ENCODE results near the gene INF2. TPM values are rescaled to one million over a fixed set of nuclear protein-coding genes. Genes with fewer than 3 reads are reported as not detected.
A peak's percentile ranks its signal among the peaks of the same experiment; 100 is the strongest.

Gene INF2
- total RNA-seq, 4 donors from 2014 or later = 50.9 to 104 (median 87.5) TPM

- DNase-seq (ENCODE audit: low spot score) (no peak), ATAC-seq (ENCODE audit: low FRiP score) (no peak)
- TF ChIP-seq, protein P1, sequence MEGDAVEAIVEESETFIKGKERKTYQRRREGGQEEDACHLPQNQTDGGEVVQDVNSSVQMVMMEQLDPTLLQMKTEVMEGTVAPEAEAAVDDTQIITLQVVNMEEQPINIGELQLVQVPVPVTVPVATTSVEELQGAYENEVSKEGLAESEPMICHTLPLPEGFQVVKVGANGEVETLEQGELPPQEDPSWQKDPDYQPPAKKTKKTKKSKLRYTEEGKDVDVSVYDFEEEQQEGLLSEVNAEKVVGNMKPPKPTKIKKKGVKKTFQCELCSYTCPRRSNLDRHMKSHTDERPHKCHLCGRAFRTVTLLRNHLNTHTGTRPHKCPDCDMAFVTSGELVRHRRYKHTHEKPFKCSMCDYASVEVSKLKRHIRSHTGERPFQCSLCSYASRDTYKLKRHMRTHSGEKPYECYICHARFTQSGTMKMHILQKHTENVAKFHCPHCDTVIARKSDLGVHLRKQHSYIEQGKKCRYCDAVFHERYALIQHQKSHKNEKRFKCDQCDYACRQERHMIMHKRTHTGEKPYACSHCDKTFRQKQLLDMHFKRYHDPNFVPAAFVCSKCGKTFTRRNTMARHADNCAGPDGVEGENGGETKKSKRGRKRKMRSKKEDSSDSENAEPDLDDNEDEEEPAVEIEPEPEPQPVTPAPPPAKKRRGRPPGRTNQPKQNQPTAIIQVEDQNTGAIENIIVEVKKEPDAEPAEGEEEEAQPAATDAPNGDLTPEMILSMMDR (IDR thresholded peaks at IDR 0.05) = no peak
These were observed 5.0 kb upstream of the INF2 start for GRCh38 chr14:104684449-104684821.

DNA sequence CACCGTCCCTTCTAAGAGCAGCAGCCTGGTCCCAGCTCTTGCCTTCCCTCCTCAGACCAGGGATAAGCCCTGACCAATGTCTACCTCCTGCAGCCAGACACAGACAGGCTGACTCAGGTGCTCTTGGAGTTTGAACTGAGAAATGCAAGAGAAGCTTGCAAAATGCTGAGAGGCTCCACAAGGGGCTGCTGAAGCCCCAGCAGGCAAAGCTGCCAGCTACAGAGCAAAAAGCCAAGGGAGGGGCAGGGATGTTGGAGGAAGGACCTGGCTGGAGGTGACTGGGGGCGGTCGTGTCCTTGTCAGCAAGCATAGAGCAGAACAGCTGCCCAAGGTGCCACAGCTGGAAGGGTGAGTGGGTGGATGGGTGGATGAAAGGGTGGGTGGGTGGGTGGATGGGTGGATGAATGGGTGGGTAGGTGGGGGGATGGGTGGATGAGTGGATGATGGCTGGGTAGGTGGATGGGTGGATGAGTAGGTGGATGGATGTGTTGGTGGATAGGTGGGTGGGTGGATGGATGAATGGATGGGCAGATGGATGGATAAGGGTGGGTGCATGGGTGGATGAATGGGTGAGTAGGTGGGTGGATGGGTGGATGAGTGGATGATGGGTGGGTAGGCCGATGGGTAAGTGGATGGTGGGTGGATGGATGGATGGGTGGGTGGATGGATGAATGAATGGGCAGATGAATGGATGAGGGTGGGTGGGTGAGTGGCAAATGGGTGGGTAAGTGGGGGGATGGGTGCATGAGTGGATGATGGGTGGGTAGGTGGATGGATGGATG is 4.0 kb upstream of the INF2 start:
- no peak for DNase-seq (ENCODE audit: low spot score)
- TF ChIP-seq, protein P1 (IDR thresholded peaks at IDR 0.05) = no peak
- ATAC-seq (ENCODE audit: low FRiP score) = no peak

GRCh38 chr14:104685998-104686610 is 3.3 kb upstream of the INF2 start:
- ATAC-seq (ENCODE audit: low FRiP score) = no peak
- TF ChIP-seq, protein P1 (IDR thresholded peaks at IDR 0.05) = no peak
- DNase-seq (ENCODE audit: low spot score) = no peak

DNA sequence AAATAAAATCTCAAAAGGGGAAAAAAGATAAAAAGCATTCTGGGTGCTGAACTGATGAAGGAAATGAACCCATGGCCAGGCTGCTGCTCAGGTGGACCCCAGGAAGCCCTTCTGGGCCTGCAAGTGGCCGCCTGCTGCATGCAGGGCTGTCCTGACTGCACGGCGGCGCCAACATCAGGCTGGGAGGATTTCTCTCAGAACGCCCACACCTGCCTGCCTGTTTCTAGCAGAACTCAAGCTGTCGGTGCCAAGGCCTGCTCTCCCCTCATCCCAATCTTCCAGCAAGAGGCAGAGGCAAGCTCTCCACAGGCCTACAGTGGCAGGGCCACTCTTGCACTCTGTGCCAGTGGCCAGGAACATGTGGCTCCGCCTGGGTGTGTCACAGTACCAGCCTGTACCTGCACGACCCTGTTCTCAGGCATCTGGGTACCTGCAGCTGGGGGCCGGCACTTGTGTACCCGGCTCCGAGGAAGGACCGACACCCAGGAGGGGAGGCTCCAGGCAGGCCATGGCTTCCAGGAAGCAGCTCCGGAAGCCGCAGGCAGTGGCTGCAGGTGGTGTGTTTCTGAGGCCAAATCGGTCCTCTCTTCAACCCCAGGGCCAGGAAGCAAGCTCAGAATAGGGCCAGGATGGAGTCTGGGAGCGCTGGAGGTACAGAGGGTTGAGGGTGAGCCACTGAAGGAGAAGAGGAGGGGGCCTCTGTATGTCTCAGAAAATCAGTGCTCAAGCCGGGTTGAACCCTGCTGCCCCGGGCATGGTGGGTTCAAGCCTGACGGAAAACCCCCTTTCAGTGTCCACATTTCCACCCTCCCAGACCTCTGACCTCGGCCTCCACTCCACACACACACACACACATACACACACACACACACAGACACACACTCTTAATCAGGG is 2.5 kb upstream of the INF2 start:
- TF ChIP-seq, protein P1 (IDR thresholded peaks at IDR 0.05) = no peak
- DNase-seq (ENCODE audit: low spot score) (no peak), ATAC-seq (ENCODE audit: low FRiP score) (no peak)

GRCh38 chr14:104687601-104688504 is 1.6 kb upstream of the INF2 start:
- DNase-seq (ENCODE audit: low spot score) (no peak), ATAC-seq (ENCODE audit: low FRiP score) (peak; percentile 67)
- TF ChIP-seq, protein P1 (IDR thresholded peaks at IDR 0.05) = no peak

GRCh38 chr14:104688505-104689108 is 811 bp upstream of the INF2 start:
- ATAC-seq (ENCODE audit: low FRiP score) (peak; percentile 0), DNase-seq (ENCODE audit: low spot score) (no peak)
- TF ChIP-seq, protein P1 (IDR thresholded peaks at IDR 0.05) = no peak

Data from omental fat pad (tissue), 4 donors.